Measurements from ENCODE around the gene RNU6-9.
A peak's percentile ranks its signal among the peaks of the same experiment; 100 is the strongest.

The RNU6-9 gene

GRCh38 chr19:927780-928401 lies 34.6 kb downstream of the RNU6-9 start:
- H3K36me3 ChIP-seq (ENCODE audit: control insufficient read depth in 1 of 2, insufficient read depth in 2 of 2, low read length in 2 of 2), result no peaks in the 10 kb centered on the region
- no peak overlapping the region for H3K4me3 ChIP-seq (ENCODE audit: low read depth in 1 of 2, low read length in 2 of 2)
- H3K9ac ChIP-seq (ENCODE audit: low read depth in 1 of 2, low read length in 2 of 2), result no peak overlapping the region
- H3K27me3 ChIP-seq (ENCODE audit: control insufficient read depth in 1 of 2, insufficient read depth in 2 of 2, low read length in 2 of 2), result no peaks in the 10 kb centered on the region
- no peak overlapping the region for H3K27ac ChIP-seq (ENCODE audit: low read depth, low read length)
- peaks cover 0 to 12% of the 10 kb centered on the region in 2 donors for H3K4me1 ChIP-seq (ENCODE audit: control insufficient read depth in 1 of 2, insufficient read depth in 2 of 2, low read length in 2 of 2)
- H3K9me3 ChIP-seq (ENCODE audit: control insufficient read depth in 1 of 2, low read length in 2 of 2), result no peaks in the 10 kb centered on the region

GRCh38 chr19:928471-929202 lies 35.4 kb downstream of the RNU6-9 start:
- no peaks in the 10 kb centered on the region for H3K36me3 ChIP-seq (ENCODE audit: control insufficient read depth in 1 of 2, insufficient read depth in 2 of 2, low read length in 2 of 2)
- H3K4me3 ChIP-seq (ENCODE audit: low read depth in 1 of 2, low read length in 2 of 2), result no peak overlapping the region
- no peak overlapping the region for H3K9ac ChIP-seq (ENCODE audit: low read depth in 1 of 2, low read length in 2 of 2)
- no peaks in the 10 kb centered on the region for H3K9me3 ChIP-seq (ENCODE audit: control insufficient read depth in 1 of 2, low read length in 2 of 2)
- no peak overlapping the region for H3K27ac ChIP-seq (ENCODE audit: low read depth, low read length)
- H3K27me3 ChIP-seq (ENCODE audit: control insufficient read depth in 1 of 2, insufficient read depth in 2 of 2, low read length in 2 of 2), result no peaks in the 10 kb centered on the region
- H3K4me1 ChIP-seq (ENCODE audit: control insufficient read depth in 1 of 2, insufficient read depth in 2 of 2, low read length in 2 of 2), result peaks cover 0 to 14% of the 10 kb centered on the region in 2 donors

- Histone ChIP-seq H3K36me3 (ENCODE audit: control insufficient read depth in 1 of 2, insufficient read depth in 2 of 2, low read length in 2 of 2) (no peaks in the 10 kb centered on the region), H3K9me3 (ENCODE audit: control insufficient read depth in 1 of 2, low read length in 2 of 2) (no peaks in the 10 kb centered on the region), H3K27ac (ENCODE audit: low read depth, low read length) (no peak overlapping the region), H3K27me3 (ENCODE audit: control insufficient read depth in 1 of 2, insufficient read depth in 2 of 2, low read length in 2 of 2) (no peaks in the 10 kb centered on the region), H3K9ac (ENCODE audit: low read depth in 1 of 2, low read length in 2 of 2) (no peak overlapping the region), H3K4me1 (ENCODE audit: control insufficient read depth in 1 of 2, insufficient read depth in 2 of 2, low read length in 2 of 2) (peaks cover 5 to 19% of the 10 kb centered on the region in 2 donors), H3K4me3 (ENCODE audit: low read depth in 1 of 2, low read length in 2 of 2) (no peak overlapping the region)
These were observed 36.1 kb downstream of the RNU6-9 start for GRCh38 chr19:929203-929890.

- Histone ChIP-seq H3K27ac (ENCODE audit: low read depth, low read length) (no peak overlapping the region), H3K27me3 (ENCODE audit: control insufficient read depth in 1 of 2, insufficient read depth in 2 of 2, low read length in 2 of 2) (no peaks in the 10 kb centered on the region), H3K9ac (ENCODE audit: low read depth in 1 of 2, low read length in 2 of 2) (no peak overlapping the region), H3K9me3 (ENCODE audit: control insufficient read depth in 1 of 2, low read length in 2 of 2) (no peaks in the 10 kb centered on the region), H3K4me3 (ENCODE audit: low read depth in 1 of 2, low read length in 2 of 2) (no peak overlapping the region), H3K36me3 (ENCODE audit: control insufficient read depth in 1 of 2, insufficient read depth in 2 of 2, low read length in 2 of 2) (no peaks in the 10 kb centered on the region), H3K4me1 (ENCODE audit: control insufficient read depth in 1 of 2, insufficient read depth in 2 of 2, low read length in 2 of 2) (peaks cover 10 to 19% of the 10 kb centered on the region in 2 donors)
These were observed 36.6 kb downstream of the RNU6-9 start for GRCh38 chr19:929891-930258.

- Histone ChIP-seq H3K36me3 (ENCODE audit: control insufficient read depth in 1 of 2, insufficient read depth in 2 of 2, low read length in 2 of 2) (no peaks in the 10 kb centered on the region), H3K27me3 (ENCODE audit: control insufficient read depth in 1 of 2, insufficient read depth in 2 of 2, low read length in 2 of 2) (no peaks in the 10 kb centered on the region), H3K9me3 (ENCODE audit: control insufficient read depth in 1 of 2, low read length in 2 of 2) (no peaks in the 10 kb centered on the region), H3K4me3 (ENCODE audit: low read depth in 1 of 2, low read length in 2 of 2) (no peak overlapping the region), H3K4me1 (ENCODE audit: control insufficient read depth in 1 of 2, insufficient read depth in 2 of 2, low read length in 2 of 2) (peaks cover 15 to 24% of the 10 kb centered on the region in 2 donors), H3K9ac (ENCODE audit: low read depth in 1 of 2, low read length in 2 of 2) (no peak overlapping the region), H3K27ac (ENCODE audit: low read depth, low read length) (no peak overlapping the region)
These were observed 38.8 kb downstream of the RNU6-9 start for GRCh38 chr19:931860-932647.

GRCh38 chr19:932648-933552 lies 39.6 kb downstream of the RNU6-9 start:
- H3K4me3 ChIP-seq (ENCODE audit: low read depth in 1 of 2, low read length in 2 of 2), result no peak overlapping the region

GRCh38 chr19:933553-933882 lies 40.2 kb downstream of the RNU6-9 start:
- H3K4me1 ChIP-seq (ENCODE audit: control insufficient read depth in 1 of 2, insufficient read depth in 2 of 2, low read length in 2 of 2), result peaks cover 15 to 24% of the 10 kb centered on the region in 2 donors
- no peak overlapping the region for H3K9ac ChIP-seq (ENCODE audit: low read depth in 1 of 2, low read length in 2 of 2)
- H3K36me3 ChIP-seq (ENCODE audit: control insufficient read depth in 1 of 2, insufficient read depth in 2 of 2, low read length in 2 of 2), result no peaks in the 10 kb centered on the region
- no peaks in the 10 kb centered on the region for H3K27me3 ChIP-seq (ENCODE audit: control insufficient read depth in 1 of 2, insufficient read depth in 2 of 2, low read length in 2 of 2)
- no peak overlapping the region for H3K27ac ChIP-seq (ENCODE audit: low read depth, low read length)
- H3K9me3 ChIP-seq (ENCODE audit: control insufficient read depth in 1 of 2, low read length in 2 of 2), result no peaks in the 10 kb centered on the region
- H3K4me3 ChIP-seq (ENCODE audit: low read depth in 1 of 2, low read length in 2 of 2), result no peak overlapping the region

More at GRCh38 chr19:932648-933552, 39.6 kb downstream of the RNU6-9 start:
- H3K4me1 ChIP-seq (ENCODE audit: control insufficient read depth in 1 of 2, insufficient read depth in 2 of 2, low read length in 2 of 2), result peaks cover 15 to 24% of the 10 kb centered on the region in 2 donors
- peak overlapping the region; percentile 42 for H3K27ac ChIP-seq (ENCODE audit: low read depth, low read length)
- no peaks in the 10 kb centered on the region for H3K27me3 ChIP-seq (ENCODE audit: control insufficient read depth in 1 of 2, insufficient read depth in 2 of 2, low read length in 2 of 2)
- no peaks in the 10 kb centered on the region for H3K36me3 ChIP-seq (ENCODE audit: control insufficient read depth in 1 of 2, insufficient read depth in 2 of 2, low read length in 2 of 2)
- H3K9me3 ChIP-seq (ENCODE audit: control insufficient read depth in 1 of 2, low read length in 2 of 2), result no peaks in the 10 kb centered on the region
- H3K9ac ChIP-seq (ENCODE audit: low read depth in 1 of 2, low read length in 2 of 2), result no peak overlapping the region

GRCh38 chr19:934197-934840 lies 41.0 kb downstream of the RNU6-9 start:
- peak overlapping the region; percentile 10 for H3K27ac ChIP-seq (ENCODE audit: low read depth, low read length)
- H3K9me3 ChIP-seq (ENCODE audit: control insufficient read depth in 1 of 2, low read length in 2 of 2), result no peaks in the 10 kb centered on the region
- no peaks in the 10 kb centered on the region for H3K36me3 ChIP-seq (ENCODE audit: control insufficient read depth in 1 of 2, insufficient read depth in 2 of 2, low read length in 2 of 2)
- no peak overlapping the region for H3K9ac ChIP-seq (ENCODE audit: low read depth in 1 of 2, low read length in 2 of 2)
- no peak overlapping the region for H3K4me3 ChIP-seq (ENCODE audit: low read depth in 1 of 2, low read length in 2 of 2)
- peaks cover 15 to 24% of the 10 kb centered on the region in 2 donors for H3K4me1 ChIP-seq (ENCODE audit: control insufficient read depth in 1 of 2, insufficient read depth in 2 of 2, low read length in 2 of 2)
- H3K27me3 ChIP-seq (ENCODE audit: control insufficient read depth in 1 of 2, insufficient read depth in 2 of 2, low read length in 2 of 2), result no peaks in the 10 kb centered on the region

- Histone ChIP-seq H3K36me3 (ENCODE audit: control insufficient read depth in 1 of 2, insufficient read depth in 2 of 2, low read length in 2 of 2) (no peaks in the 10 kb centered on the region), H3K4me3 (ENCODE audit: low read depth in 1 of 2, low read length in 2 of 2) (no peak overlapping the region), H3K27me3 (ENCODE audit: control insufficient read depth in 1 of 2, insufficient read depth in 2 of 2, low read length in 2 of 2) (no peaks in the 10 kb centered on the region), H3K27ac (ENCODE audit: low read depth, low read length) (peak overlapping the region; percentile 10), H3K4me1 (ENCODE audit: control insufficient read depth in 1 of 2, insufficient read depth in 2 of 2, low read length in 2 of 2) (peaks cover 16 to 28% of the 10 kb centered on the region in 2 donors), H3K9ac (ENCODE audit: low read depth in 1 of 2, low read length in 2 of 2) (no peak overlapping the region), H3K9me3 (ENCODE audit: control insufficient read depth in 1 of 2, low read length in 2 of 2) (no peaks in the 10 kb centered on the region)
These were observed 41.7 kb downstream of the RNU6-9 start for GRCh38 chr19:934865-935479.
